ENCODE measurements around the gene NOS3. TPM values are rescaled to one million over a fixed set of nuclear protein-coding genes. Genes with fewer than 3 reads are reported as not detected.
"Not testable (repeated sequence)": the region's sequence is repeated elsewhere in the genome, so short reads cannot be mapped to it uniquely, and the experiment has no call there.

The NOS3 gene
- total RNA-seq, 1 donor from 2014 or later, result 58.3 TPM

DNA sequence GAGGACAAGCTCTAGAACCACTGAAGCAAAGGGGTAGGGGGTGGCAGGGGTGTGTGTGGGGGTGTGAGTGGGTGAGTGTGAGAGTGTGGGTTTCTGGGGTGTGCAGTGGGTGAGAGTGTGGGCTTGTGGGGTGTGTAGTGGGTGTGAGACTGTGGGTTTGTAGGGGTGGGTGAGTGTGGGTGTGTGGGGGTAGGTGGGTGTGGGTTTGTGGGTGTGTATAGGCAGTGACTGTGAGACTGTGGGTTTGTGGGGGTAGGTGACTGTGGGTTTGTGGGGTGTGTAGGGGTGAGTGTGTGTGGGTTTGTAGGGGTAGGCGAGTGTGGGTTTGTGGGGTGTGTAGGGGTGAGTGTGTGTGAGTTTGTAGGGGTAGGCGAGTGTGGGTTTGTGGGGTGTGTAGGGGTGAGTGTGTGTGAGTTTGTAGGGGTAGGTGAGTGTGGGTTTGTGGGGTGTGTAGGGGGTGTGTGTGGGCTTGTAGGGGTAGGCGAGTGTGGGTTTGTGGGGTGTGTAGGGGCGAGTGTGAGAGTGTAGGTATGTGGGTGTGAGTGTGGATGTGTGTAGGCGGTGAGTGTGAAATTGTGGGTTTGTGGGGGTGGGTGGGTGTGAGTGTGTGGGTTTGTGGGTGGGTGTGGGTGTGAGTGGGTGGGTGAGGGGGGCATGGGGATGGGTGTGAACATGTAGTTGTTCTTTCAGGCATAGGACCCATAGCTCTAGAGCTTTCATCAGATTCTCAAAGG, 8.8 kb downstream of the NOS3 start:
- no peak for DNase-seq (ENCODE audit: low read depth, low spot score)

DNA sequence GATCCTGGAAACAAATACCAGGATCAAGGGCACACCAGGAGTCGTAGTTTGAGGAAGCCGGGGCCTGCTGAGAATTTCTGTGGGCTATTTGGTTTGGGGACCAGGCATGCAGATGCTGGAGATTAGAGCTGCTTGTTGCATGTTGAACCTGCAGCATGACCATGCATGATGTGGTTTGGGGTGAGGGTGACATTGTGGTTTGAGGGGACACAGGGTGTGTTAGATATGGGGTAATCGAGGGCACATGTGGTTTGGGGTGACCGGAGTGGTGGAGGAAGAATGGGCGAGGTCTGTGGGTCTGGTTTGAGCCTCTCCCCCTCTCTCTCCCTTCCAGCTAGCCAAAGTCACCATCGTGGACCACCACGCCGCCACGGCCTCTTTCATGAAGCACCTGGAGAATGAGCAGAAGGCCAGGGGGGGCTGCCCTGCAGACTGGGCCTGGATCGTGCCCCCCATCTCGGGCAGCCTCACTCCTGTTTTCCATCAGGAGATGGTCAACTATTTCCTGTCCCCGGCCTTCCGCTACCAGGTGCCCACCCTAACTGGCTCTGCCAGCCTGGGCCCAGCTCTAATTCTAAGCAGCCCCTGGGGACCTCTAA, 10.2 kb downstream of the NOS3 start:
- no peak for DNase-seq (ENCODE audit: low read depth, low spot score)

DNA sequence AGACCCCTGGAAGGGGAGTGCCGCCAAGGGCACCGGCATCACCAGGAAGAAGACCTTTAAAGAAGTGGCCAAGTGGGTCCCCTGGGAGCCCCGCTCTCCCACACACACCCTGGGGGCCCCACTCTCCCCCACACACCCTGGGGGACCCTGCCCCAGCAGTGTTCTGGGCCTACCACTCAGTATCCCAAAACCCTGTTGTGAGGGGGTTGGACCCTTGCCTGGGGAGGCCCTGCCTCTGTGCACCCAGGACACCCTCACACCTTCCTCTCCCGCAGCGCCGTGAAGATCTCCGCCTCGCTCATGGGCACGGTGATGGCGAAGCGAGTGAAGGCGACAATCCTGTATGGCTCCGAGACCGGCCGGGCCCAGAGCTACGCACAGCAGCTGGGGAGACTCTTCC, 10.7 kb downstream of the NOS3 start:
- DNase-seq (ENCODE audit: low read depth, low spot score), result no peak

DNA sequence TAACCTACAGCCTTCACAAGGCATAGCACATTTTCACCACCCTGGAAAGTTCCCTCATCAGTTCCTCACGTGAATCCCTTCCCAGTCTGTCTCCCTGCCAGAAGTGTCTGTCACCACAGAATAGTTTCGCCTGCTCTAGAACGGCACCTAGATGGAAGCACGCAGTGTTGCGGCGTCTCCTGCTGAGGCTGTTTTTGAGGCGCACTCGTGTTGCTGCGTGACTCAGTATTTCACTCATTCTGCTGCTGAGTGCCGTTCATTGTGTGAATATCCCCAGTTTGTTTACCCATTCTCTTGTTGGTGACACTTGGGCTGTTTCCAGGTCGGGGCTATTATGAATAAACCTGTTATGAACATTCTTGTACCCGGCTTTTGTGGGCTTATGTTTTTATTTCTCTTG, 12.8 kb downstream of the NOS3 start:
- DNase-seq (ENCODE audit: low read depth, low spot score), result peak; percentile 83

DNA sequence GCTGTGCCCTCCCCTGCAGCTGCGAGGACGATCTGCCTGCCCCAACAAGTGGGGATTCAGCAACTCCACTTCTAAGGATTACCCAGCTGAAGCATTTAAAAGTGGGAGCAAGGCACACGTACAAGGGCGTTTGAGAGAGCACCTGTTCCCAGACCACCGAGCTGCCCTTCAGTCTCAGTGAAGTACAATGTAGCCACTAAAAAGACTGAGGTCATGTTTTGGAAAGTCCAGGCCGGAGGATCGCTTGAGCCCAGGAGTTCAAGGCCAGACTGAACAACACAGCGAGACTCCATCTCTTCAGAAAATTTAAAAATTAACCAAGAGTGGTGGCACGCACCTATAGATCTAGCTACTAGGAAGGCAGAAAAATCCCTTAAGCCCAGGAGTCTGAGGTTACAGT, 14.7 kb downstream of the NOS3 start:
- no peak for DNase-seq (ENCODE audit: low read depth, low spot score)

DNA sequence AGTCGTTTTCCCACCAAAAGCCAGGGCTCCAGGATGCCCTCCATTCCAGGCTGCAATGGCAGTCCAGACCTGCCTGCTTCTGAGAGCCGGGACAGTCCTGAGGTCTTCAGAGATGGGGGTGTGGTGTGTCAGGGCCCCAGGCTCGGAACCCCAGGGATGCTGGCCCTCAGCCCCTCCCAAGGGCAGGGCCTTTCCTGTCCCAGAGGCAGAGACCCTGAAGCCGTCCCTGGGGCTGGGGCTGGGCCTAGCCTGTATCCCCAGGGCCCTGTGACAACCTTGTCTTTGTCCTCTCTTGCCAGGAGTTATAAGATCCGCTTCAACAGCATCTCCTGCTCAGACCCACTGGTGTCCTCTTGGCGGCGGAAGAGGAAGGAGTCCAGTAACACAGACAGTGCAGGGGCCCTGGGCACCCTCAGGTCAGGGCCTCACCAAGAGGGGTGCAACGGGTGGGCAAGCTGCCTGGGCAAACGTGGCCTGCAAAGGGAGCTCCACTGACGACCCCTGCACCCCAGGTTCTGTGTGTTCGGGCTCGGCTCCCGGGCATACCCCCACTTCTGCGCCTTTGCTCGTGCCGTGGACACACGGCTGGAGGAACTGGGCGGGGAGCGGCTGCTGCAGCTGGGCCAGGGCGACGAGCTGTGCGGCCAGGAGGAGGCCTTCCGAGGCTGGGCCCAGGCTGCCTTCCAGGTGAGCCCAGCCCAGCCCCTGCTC, 15.9 kb downstream of the NOS3 start:
- no peak for DNase-seq (ENCODE audit: low read depth, low spot score)

DNA sequence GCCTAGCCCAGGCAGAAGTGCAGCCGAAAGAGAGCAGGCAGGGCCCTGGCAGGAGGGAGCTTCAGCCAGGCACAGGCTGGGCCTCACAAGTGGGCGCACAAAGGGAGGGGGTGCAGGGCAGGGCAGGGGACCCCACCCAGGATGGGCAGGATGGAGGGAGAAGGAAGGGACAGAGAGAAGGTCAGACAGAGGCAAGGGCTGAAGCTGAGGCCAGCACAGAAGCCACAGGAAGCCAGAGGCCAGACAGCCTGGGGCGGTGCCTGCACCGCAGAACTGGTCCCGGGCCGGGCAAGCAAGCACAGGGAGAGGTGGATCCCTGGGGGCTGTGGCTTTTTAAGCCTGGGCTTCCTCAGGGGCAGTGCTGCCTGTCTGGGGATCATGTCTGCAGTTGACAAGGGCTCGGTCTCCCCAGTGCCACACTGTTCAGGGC, 16.7 kb downstream of the NOS3 start:
- no peak for DNase-seq (ENCODE audit: low read depth, low spot score)

DNA sequence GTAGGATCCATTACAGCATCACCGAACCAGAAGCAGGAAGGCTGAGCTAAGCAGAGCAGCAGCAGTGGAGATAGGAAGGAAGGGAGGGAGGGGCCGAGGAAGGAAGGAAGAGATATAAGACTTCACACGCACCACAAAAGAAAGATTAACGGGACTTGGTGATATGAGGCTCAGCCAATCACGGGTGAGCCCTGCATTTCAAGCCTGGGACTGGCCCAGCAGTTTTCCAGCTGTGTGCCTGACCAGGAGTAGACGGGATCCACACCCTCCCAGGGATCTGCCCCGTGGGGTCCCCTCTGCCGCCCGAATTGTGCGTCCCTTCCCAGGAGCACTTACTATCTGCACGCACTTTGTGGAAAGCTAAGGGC, 17.3 kb downstream of the NOS3 start:
- peak; percentile 44 for DNase-seq (ENCODE audit: low read depth, low spot score)

DNA sequence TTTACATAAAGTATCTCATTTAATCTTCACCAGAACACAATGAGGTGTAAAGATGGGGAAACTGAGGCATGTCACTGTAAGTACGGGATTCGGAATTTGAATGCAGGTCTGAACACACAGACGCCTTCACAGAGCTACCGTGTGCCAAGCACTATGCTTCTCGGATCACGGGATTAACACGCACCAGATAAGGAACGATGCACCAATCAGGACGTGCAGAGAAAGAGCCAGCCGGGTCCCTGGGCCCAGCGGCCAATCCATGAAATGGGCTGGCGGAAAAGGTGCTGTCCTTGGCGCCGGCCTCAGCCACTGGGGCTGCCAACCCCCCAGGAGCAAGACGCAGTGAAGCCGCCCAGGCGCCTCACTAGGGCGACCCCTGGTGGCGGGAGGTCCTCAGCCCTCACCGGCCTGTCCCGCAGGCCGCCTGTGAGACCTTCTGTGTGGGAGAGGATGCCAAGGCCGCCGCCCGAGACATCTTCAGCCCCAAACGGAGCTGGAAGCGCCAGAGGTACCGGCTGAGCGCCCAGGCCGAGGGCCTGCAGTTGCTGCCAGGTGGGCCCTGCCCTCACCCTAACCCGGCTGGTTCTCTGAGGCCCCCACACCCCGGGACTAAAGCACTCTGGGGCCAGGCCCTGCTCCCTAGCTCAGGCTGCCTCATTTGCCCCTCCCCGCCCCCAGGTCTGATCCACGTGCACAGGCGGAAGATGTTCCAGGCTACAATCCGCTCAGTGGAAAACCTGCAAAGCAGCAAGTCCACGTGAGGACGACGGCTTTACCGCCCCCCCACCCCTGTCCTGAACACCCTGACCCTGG, 17.9 kb downstream of the NOS3 start:
- peak; percentile 32 for DNase-seq (ENCODE audit: low read depth, low spot score)

DNA sequence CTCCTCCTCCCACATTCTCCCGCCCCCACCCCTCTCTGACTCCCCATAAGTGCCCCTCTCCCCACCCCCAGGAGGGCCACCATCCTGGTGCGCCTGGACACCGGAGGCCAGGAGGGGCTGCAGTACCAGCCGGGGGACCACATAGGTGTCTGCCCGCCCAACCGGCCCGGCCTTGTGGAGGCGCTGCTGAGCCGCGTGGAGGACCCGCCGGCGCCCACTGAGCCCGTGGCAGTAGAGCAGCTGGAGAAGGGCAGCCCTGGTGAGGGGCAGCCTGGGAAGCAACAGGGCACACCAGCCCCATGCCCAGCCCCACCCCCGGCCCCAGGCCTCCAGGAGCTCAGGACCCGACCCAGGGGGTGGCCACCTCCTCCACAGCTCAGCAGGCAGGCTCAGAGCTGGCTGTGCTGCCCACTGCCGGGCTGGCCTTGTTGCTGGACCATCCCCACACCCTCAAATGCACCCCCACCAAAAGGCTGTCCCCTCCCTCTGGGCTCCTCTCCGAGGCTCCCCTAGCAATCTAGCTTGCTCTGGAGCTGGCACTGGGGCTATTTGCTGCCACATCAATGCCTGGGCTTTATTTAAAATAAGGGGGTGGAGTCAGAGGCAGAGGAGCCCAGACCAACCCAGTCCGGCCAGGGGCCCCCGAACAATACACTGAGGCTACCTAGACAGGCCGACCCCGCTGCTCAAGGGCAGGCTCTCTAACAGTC, 18.7 kb downstream of the NOS3 start:
- no peak for DNase-seq (ENCODE audit: low read depth, low spot score)

DNA sequence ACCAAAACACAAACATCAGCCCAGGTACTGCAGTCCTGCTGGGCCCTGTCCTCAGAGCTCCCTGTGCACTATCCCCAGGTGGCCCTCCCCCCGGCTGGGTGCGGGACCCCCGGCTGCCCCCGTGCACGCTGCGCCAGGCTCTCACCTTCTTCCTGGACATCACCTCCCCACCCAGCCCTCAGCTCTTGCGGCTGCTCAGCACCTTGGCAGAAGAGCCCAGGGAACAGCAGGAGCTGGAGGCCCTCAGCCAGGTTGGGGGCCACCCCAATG, 19.2 kb downstream of the NOS3 start:
- no peak for DNase-seq (ENCODE audit: low read depth, low spot score)

DNA sequence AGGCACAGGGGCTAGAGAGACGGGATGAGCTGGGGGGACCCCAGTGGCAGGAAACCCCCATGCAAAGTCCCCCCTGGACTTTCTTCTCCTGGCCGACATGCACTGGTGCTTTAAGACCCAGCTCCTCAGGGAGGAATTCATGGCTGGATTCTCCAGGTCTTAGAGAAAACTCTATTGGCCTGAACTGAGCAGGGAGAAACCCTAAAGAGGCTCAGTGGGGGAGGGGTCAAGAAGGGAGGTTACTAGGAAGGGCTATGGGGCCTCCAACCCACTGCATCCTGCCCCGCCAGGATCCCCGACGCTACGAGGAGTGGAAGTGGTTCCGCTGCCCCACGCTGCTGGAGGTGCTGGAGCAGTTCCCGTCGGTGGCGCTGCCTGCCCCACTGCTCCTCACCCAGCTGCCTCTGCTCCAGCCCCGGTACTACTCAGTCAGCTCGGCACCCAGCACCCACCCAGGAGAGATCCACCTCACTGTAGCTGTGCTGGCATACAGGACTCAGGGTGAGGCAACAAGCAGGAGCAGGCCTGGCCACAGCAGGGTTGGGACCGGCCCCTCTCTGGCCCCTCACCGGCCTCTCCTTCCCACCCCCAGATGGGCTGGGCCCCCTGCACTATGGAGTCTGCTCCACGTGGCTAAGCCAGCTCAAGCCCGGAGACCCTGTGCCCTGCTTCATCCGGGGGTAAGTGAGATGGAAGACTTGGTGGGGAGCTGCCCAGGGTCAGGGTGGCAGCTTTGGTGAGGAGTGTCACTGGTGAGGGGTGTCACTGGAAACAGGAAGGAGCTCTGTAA, 19.7 kb downstream of the NOS3 start:
- DNase-seq (ENCODE audit: low read depth, low spot score), result no peak

DNA sequence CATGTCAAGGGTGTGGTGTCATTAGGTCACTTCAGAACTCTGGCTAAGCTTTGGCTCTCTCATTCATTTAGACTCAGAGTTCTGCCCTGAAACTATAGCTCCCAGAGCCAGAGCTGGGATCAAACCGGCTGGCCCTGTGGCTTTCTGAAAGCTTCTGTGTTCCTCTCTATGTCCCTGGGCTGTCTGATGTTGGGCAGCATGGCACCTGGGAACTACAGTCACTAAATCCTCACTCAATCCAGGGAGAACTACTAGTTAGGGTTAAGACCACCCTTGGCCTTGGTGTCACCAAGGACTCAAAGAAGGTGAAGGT, 20.2 kb downstream of the NOS3 start:
- no peak for DNase-seq (ENCODE audit: low read depth, low spot score)

DNA sequence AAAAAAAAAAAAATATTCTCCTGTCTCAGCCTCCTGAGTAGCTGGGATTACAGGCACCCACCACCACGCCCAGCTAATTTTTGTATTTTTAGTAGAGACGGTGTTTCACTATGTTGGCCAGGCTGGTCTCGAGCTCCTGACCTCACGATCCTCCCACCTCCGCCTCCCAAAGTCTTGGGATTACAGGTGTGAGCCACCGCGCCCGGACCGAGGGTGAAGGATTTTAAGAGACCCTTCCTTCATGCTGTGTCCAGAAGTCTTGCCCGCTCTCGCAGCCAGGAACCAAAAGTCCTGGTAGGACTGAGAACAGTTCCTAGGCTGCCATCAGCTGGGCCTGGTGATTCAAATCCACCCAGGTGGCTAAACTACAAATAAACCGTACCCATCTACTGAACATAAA, 20.8 kb downstream of the NOS3 start:
- not testable (repeated sequence) for DNase-seq (ENCODE audit: low read depth, low spot score)

DNA sequence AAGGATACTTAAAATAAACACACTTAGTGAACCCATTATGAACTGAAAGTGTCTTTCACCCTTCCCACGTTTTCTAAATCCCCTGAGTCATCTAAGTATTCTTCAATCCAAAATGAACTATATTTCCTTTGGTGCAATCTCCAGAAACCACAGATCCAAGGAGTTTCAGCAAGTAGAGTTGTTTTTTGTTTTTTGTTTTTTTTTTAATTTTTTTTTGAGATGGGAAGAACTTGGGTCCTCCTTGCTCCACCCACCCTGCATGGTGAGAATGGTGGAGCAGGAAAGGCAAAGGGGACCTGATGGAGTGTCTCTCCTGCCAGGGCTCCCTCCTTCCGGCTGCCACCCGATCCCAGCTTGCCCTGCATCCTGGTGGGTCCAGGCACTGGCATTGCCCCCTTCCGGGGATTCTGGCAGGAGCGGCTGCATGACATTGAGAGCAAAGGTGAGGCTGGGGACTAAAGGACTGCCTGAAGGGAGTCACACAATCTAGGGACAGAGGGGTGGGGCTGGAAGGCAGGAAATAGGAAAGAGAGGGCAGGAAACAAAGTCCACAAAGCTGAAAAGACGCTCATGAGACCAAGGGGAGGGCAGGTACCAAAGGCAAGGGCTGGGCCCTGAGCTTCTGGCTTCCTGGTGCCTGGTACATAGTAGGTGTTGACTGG, 21.3 kb downstream of the NOS3 start:
- no peak for DNase-seq (ENCODE audit: low read depth, low spot score)

DNA sequence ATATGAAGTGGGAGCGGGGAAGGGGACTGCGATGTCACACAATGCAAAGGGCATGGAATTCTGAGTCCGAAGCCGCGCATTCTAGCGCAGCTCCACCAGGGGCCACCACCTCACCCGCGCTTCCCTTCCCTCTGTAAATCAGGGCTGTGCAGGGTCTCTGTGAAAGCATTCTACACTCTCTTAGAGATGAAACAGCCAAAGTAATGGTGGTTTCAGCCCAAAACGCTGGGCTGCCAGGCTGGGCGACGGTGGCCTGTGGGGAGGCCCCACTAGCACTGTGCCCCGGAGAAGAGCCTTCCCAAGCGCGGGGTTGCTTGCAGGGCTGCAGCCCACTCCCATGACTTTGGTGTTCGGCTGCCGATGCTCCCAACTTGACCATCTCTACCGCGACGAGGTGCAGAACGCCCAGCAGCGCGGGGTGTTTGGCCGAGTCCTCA, 22.1 kb downstream of the NOS3 start:
- no peak for DNase-seq (ENCODE audit: low read depth, low spot score)

DNA sequence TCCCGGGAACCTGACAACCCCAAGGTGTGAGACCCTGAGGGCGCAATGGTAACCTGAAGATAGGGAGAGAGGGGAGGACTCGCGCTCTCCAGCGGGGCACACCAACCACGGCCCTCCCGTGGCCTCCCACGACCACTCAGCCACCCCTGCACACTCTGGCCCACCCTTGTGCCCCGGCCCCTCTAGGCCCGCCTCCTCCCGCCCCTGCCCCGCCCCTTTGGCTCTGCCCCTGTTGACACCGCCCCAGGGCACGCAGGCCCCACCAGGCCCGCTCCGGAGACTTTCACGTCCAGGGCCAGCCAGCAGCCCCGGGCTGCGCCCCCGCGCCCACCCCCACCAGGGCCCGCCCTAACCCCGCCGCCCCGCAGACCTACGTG, 22.5 kb downstream of the NOS3 start:
- DNase-seq (ENCODE audit: low read depth, low spot score), result no peak

DNA sequence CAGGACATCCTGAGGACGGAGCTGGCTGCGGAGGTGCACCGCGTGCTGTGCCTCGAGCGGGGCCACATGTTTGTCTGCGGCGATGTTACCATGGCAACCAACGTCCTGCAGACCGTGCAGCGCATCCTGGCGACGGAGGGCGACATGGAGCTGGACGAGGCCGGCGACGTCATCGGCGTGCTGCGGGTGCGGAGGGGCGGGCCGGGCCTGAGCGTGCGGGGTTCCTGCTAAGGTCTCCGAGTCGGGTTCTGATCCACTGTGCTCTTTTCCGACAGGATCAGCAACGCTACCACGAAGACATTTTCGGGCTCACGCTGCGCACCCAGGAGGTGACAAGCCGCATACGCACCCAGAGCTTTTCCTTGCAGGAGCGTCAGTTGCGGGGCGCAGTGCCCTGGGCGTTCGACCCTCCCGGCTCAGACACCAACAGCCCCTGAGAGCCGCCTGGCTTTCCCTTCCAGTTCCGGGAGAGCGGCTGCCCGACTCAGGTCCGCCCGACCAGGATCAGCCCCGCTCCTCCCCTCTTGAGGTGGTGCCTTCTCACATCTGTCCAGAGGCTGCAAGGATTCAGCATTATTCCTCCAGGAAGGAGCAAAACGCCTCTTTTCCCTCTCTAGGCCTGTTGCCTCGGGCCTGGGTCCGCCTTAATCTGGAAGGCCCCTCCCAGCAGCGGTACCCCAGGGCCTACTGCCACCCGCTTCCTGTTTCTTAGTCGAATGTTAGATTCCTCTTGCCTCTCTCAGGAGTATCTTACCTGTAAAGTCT, 23.1 kb downstream of the NOS3 start:
- DNase-seq (ENCODE audit: low read depth, low spot score), result no peak

DNA sequence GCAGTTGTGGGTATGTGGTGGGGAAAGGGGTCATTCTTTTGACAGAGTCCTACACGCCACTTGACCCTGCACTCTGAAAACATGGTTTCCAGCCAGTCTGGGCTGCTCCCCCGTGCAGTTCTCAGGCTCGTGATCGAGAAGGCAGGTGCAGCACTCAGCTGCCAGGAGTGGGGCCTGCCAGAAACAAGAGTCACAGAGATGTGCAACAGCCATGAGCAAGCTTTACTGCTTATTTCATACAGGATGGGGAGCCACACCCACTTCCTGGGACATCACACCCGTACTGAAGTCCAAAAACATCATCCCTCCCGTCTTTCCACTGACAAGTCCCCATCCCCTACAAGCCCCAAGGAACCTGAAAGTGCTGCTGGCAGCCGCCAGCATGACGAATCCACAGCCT, 24.1 kb downstream of the NOS3 start:
- DNase-seq (ENCODE audit: low read depth, low spot score), result no peak

DNA sequence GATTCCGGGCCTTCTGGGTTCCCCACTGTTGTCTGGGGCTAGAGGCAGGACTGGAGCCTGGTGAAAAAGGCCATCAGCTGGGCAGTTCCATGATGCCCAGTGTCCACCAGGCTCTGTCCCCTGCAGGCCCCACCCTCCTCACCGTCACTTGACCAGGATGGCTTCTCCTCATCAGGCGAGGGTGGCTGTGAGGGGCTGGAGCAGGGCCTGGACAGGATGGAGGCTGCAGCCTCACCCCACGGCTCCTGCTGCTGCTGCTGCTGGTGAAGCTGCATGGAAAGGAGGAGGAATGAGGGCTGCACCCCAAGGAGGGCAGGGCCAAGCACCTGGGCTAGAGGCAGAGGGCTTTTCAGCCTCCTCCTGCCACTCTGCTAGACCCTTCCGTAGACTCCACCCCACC, 25.1 kb downstream of the NOS3 start:
- DNase-seq (ENCODE audit: low read depth, low spot score), result no peak
